Measurements from ENCODE around the gene BIK.
"Not testable (repeated sequence)": the region's sequence is repeated elsewhere in the genome, so short reads cannot be mapped to it uniquely, and the experiment has no call there.

Gene BIK

GRCh38 chr22:43142880-43143562 is 32.5 kb downstream of the BIK start, which contains the start of gene MCAT:
Gene MCAT (minus strand): TSS chr22:43143398. CDS start chr22:43143348, 50 bp downstream.
- FAIRE-seq = no peak

GRCh38 chr22:43144949-43145348 is 34.4 kb downstream of the BIK start:
- FAIRE-seq = no peak

GRCh38 chr22:43145371-43145770 is 34.8 kb downstream of the BIK start:
- FAIRE-seq = not testable (repeated sequence)

GRCh38 chr22:43146332-43146731 is 35.8 kb downstream of the BIK start:
- not testable (repeated sequence) for FAIRE-seq

GRCh38 chr22:43147821-43148220 is 37.3 kb downstream of the BIK start:
- FAIRE-seq = no peak

- no peak for FAIRE-seq
These were observed 38.0 kb downstream of the BIK start for GRCh38 chr22:43148581-43148980.

- no peak for FAIRE-seq
These were observed 40.2 kb downstream of the BIK start for GRCh38 chr22:43150731-43151206.

- no peak for FAIRE-seq
These were observed 40.9 kb downstream of the BIK start, which contains the start of gene TSPO for GRCh38 chr22:43151251-43152002. Gene TSPO (plus strand): TSS chr22:43151559. CDS start chr22:43159239, 7,680 bp downstream.

- FAIRE-seq = no peak
These were observed 41.4 kb downstream of the BIK start for GRCh38 chr22:43152003-43152356.

GRCh38 chr22:43152357-43153071 is 42.0 kb downstream of the BIK start:
- no peak for FAIRE-seq

- no peak for FAIRE-seq
These were observed 43.3 kb downstream of the BIK start for GRCh38 chr22:43153899-43154298.

GRCh38 chr22:43154887-43155536 is 44.5 kb downstream of the BIK start:
- no peak for FAIRE-seq

GRCh38 chr22:43155789-43156188 is 45.2 kb downstream of the BIK start:
- no peak for FAIRE-seq

GRCh38 chr22:43156413-43156812 is 45.9 kb downstream of the BIK start:
- FAIRE-seq = no peak

- no peak for FAIRE-seq
These were observed 47.5 kb downstream of the BIK start for GRCh38 chr22:43157874-43158546.

GRCh38 chr22:43158778-43159483 is 48.4 kb downstream of the BIK start:
- no peak for FAIRE-seq

- FAIRE-seq = no peak
These were observed 49.1 kb downstream of the BIK start for GRCh38 chr22:43159484-43160178.

- FAIRE-seq = no peak
These were observed 50.1 kb downstream of the BIK start for GRCh38 chr22:43160497-43161126.

- FAIRE-seq = no peak
These were observed 52.0 kb downstream of the BIK start for GRCh38 chr22:43162412-43163150.

Data from endometrium (tissue), 2 donors.